Measurements from ENCODE around the gene RPS6KL1. TPM values are rescaled to one million over a fixed set of nuclear protein-coding genes. Genes with fewer than 3 reads are reported as not detected.
A peak's percentile ranks its signal among the peaks of the same experiment; 100 is the strongest.

The RPS6KL1 gene
- total and polyA plus RNA-seq, 4 donors: 1.1 to 5.9 (median 3.8) TPM

DNA sequence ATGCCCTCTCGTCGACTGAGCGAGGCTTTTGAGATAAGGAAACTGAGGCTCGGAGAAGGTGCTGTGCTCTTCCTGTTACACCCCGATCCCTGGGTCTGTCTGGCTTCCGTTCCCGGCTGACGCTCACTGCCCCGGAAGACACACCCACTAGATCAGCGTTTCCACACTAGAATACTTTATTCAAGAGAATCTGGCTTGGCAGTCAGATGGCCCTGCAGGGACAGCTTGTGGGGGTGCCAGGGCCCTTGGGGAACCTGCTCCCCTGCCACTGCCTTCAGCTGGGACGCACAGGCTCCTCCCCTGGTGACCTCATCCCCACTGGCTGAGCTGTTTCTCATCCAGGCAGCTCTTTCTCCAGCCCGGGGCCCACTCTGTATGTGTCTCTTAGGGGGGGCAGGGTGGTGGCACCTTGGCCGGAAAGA lies 18.6 kb upstream of the RPS6KL1 start:
- no peak overlapping the region for H3K9ac ChIP-seq (ENCODE audit: low read depth in 1 of 2, low read length in 2 of 2)
- 55% methylated on average over 13 of the region's 13 CpGs for WGBS

GRCh38 chr14:74940956-74941565 lies 18.0 kb upstream of the RPS6KL1 start:
- H3K4me1 ChIP-seq (ENCODE audit: control insufficient read depth in 4 of 4, insufficient read depth in 4 of 4, low read length in 3 of 4): peaks cover 0 to 14% (median 3%) of the 10 kb centered on the region in 4 donors
- H3K4me3 ChIP-seq (ENCODE audit: low read depth in 1 of 3, low read length in 3 of 3): no peak overlapping the region
- no peak for DNase-seq (ENCODE audit: low spot score)
- TF ChIP-seq SP1 (IDR thresholded peaks at IDR 0.05) (no peak), YY1 (IDR thresholded peaks at IDR 0.05) (no peak), HNF4A (conservative IDR thresholded peaks at IDR 0.05) (no peak), EGR1 (IDR thresholded peaks at IDR 0.05; ENCODE audit: low read depth in 2 of 2) (no peak), HNF4G (IDR thresholded peaks at IDR 0.05) (no peak), REST (IDR thresholded peaks at IDR 0.05) (no peak), GABPA (IDR thresholded peaks at IDR 0.05 in 1 of 2, conservative IDR thresholded peaks at IDR 0.05 in 1 of 2) (no peak)
- TF ChIP-seq, protein P1, sequence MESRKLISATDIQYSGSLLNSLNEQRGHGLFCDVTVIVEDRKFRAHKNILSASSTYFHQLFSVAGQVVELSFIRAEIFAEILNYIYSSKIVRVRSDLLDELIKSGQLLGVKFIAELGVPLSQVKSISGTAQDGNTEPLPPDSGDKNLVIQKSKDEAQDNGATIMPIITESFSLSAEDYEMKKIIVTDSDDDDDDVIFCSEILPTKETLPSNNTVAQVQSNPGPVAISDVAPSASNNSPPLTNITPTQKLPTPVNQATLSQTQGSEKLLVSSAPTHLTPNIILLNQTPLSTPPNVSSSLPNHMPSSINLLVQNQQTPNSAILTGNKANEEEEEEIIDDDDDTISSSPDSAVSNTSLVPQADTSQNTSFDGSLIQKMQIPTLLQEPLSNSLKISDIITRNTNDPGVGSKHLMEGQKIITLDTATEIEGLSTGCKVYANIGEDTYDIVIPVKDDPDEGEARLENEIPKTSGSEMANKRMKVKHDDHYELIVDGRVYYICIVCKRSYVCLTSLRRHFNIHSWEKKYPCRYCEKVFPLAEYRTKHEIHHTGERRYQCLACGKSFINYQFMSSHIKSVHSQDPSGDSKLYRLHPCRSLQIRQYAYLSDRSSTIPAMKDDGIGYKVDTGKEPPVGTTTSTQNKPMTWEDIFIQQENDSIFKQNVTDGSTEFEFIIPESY (IDR thresholded peaks at IDR 0.05): no peak
- TF ChIP-seq, protein P2, sequence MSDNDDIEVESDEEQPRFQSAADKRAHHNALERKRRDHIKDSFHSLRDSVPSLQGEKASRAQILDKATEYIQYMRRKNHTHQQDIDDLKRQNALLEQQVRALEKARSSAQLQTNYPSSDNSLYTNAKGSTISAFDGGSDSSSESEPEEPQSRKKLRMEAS (IDR thresholded peaks at IDR 0.05): no peak
- TF ChIP-seq, protein P3, sequence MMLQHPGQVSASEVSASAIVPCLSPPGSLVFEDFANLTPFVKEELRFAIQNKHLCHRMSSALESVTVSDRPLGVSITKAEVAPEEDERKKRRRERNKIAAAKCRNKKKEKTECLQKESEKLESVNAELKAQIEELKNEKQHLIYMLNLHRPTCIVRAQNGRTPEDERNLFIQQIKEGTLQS (IDR thresholded peaks at IDR 0.05): no peak
- H3K36me3 ChIP-seq (ENCODE audit: control insufficient read depth in 4 of 4, insufficient read depth in 3 of 4, low read depth in 1 of 4, low read length in 3 of 4): no peaks in the 10 kb centered on the region
- 79% methylated on average over 18 of the region's 18 CpGs for whole genome bisulfite sequencing
- peak overlapping the region; percentile 47 to 61 for H3K27ac ChIP-seq (ENCODE audit: low read depth in 1 of 2, low read length in 2 of 2)
- no peaks in the 10 kb centered on the region for H3K9me3 ChIP-seq (ENCODE audit: control insufficient read depth in 4 of 4, low read length in 3 of 4)
- H3K27me3 ChIP-seq (ENCODE audit: control insufficient read depth in 4 of 4, insufficient read depth in 4 of 4, low read length in 3 of 4): no peaks in the 10 kb centered on the region
- no peak overlapping the region for H3K9ac ChIP-seq (ENCODE audit: low read depth in 1 of 2, low read length in 2 of 2)

More for the DNA sequence above, 18.6 kb upstream of the RPS6KL1 start:
- Histone ChIP-seq H3K4me3 (ENCODE audit: low read depth in 1 of 3, low read length in 3 of 3) (no peak overlapping the region), H3K36me3 (ENCODE audit: control insufficient read depth in 4 of 4, insufficient read depth in 3 of 4, low read depth in 1 of 4, low read length in 3 of 4) (no peaks in the 10 kb centered on the region), H3K4me1 (ENCODE audit: control insufficient read depth in 4 of 4, insufficient read depth in 4 of 4, low read length in 3 of 4) (peaks cover 0 to 19% (median 4%) of the 10 kb centered on the region in 4 donors), H3K9me3 (ENCODE audit: control insufficient read depth in 4 of 4, low read length in 3 of 4) (no peaks in the 10 kb centered on the region), H3K27me3 (ENCODE audit: control insufficient read depth in 4 of 4, insufficient read depth in 4 of 4, low read length in 3 of 4) (no peaks in the 10 kb centered on the region), H3K27ac (ENCODE audit: low read depth in 1 of 2, low read length in 2 of 2) (peak overlapping the region; percentile 47 to 61)
- TF ChIP-seq GABPA (IDR thresholded peaks at IDR 0.05 in 1 of 2, conservative IDR thresholded peaks at IDR 0.05 in 1 of 2) (no peak), NR2F2 (IDR thresholded peaks at IDR 0.05) (peak; percentile 74), SP1 (IDR thresholded peaks at IDR 0.05) (peak; percentile 27)
- DNase-seq (ENCODE audit: low spot score): no peak
